ENCODE data around the gene CNKSR3. TPM values are rescaled to one million over a fixed set of nuclear protein-coding genes. Genes with fewer than 3 reads are reported as not detected.

CNKSR3 gene
- total RNA-seq, 2 donors from 2014 or later: 13.0 to 14.3 TPM

- intact Hi-C loops (cut with DNase I): no loop called here
- no peak for DNase-seq (ENCODE audit: low spot score)
Measured at GRCh38 chr6:154341871-154342270, 168.6 kb downstream of the CNKSR3 start.

GRCh38 chr6:154341336-154341735, 169.1 kb downstream of the CNKSR3 start:
- DNase-seq (ENCODE audit: low spot score): no peak
- intact Hi-C loops (cut with DNase I): no loop called here

Other genes with a start within 250 kb of the CNKSR3 start
- 1 to 10 TPM; 3.7 to 4.0 TPM for gene IPCEF1, start 153.9 kb downstream of the CNKSR3 start, total RNA-seq
- gene SCAF8, start 222.7 kb upstream of the CNKSR3 start, total RNA-seq: 10 to 100 TPM; 37.3 to 37.9 TPM